Measurements from ENCODE around the gene IFITM2.
"Not testable (repeated sequence)": the region's sequence is repeated elsewhere in the genome, so short reads cannot be mapped to it uniquely, and the experiment has no call there.

IFITM2 gene

DNA sequence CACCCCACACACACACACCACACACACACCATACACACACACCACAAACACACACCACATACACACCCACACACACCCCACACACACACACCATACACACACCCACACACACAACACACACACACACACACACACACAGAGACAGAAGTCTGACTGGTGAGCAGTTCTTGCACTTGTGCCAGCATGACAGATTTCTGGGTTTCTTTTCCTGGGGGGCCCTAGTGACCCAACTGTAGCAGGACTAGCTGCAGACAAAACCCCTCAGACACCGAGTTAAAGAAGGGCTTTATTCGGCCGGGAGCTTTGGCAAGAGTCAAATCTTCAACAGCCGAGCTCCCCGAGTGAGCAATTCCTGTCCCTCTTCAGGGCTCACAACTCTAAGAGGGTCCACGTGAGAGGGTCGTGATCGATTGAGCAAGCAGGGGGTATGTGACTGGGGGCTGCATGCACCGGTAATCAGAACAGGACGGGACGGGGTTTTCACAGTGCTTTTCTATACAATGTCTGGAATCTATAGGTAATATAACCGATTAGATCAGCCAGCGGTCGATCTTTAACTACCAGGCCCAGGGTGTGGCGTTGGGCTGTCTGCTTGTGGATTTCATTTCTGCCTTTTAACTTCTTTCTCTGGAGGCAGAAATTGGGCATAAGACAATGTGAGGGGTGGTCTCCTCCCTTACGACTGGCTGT, 42.6 kb downstream of the IFITM2 start:
- not testable (repeated sequence) for DNase-seq

DNA sequence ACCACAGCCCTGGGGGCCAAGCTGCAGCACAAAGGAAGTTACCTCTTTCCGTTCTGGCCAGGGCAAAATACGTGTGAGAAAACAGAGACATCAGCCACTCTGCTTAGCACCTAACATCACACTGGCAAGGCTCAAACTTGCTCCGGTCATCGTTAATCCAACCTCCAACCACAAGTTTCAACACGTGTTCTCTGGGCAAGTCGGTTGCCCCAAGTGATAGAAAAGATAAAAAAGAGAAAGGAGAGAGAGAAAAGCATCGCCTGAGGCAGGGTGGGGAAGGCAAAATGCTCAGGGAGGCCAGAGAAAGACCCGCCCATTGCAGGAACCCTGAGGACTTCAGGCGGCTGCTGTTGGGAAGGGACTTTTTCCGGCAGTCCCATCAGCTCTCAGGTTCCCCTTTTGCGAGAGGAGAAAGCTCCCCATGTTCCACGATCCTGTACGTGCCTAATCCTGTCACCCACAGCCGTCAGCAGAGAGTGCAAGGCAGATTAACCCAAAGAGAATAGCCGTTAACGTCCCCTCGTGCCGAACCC, 43.2 kb downstream of the IFITM2 start:
- peak; percentile 57 to 62 for DNase-seq

DNA sequence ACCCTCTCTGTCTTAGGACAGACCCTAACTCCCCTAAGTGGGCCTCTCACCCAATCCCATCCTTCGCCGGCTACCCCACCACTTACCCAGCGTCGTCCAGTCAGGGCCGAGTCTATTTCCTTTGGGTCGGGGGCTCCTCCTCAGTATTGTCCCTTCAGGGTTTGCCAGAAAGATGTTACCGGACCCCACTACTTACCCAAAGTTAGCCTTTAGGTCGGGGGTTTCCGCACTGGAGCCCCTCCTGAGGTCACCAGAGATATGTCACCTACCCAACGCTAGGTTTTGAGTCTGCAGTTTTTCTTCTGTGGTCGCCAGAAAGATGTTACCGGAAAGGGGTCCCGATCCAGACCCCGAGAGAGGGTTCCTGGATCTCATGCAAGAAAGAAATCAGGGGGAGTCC, 43.8 kb downstream of the IFITM2 start:
- no peak for DNase-seq

DNA sequence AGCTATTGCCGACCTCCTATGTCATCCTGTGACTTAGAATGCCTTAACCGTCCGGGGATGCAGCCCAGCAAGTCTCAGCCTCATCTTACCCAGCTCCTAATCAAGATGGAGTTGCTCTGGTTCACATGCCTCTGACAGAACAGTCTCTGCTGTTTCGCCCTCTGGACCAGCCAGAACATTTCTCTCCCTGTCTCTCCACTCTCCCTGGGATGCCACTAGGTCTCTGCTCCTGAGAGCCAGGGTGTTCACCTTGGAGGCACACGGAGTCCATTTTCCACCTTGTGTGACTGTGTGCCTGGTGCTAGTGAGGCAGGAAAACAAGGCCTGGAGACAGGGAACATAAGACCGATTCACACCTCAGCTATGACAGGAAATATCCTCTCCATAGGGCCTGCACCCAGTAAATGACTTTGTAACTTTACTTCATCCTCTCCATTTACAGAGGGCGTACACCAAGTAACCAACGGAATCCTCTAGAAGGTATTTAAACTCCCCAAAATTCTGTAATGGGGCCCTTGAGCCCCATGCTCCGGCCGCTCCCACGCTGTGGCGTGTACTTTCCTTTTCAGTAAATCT, 44.9 kb downstream of the IFITM2 start:
- no peak for DNase-seq

DNA sequence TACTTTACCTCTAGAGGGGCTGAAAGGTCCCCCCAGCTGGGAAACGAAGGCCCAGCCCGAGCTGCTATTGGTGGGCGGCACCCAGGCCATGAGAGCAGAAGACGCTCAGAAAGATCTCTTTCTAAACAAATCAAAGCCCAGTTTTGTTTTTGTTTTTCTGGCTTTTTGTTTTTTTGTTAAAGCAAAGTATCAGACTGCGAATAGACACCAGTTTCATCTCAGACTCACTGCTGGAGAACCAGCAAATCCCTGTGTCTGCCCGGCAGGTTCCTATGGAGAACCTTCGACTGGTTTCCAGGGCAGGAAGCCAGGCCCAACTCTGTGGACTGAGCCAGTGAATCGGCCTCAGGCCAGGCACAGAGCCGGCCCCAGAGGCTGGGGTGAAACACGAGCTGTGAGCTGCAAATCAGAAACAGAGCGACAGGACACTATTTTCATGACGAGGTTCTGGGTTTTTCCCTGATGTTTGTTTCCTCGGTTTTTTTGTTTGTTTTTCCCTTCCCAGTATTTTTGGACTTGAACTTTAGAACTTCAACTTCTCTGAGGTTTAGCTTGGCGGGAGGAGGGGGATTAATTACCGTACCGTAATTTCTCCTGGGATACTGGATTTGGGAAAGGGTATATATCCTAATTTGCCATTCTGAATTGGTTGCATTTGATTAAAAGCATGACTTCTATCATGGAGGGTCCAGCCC, 45.7 kb downstream of the IFITM2 start:
- DNase-seq, result no peak

DNA sequence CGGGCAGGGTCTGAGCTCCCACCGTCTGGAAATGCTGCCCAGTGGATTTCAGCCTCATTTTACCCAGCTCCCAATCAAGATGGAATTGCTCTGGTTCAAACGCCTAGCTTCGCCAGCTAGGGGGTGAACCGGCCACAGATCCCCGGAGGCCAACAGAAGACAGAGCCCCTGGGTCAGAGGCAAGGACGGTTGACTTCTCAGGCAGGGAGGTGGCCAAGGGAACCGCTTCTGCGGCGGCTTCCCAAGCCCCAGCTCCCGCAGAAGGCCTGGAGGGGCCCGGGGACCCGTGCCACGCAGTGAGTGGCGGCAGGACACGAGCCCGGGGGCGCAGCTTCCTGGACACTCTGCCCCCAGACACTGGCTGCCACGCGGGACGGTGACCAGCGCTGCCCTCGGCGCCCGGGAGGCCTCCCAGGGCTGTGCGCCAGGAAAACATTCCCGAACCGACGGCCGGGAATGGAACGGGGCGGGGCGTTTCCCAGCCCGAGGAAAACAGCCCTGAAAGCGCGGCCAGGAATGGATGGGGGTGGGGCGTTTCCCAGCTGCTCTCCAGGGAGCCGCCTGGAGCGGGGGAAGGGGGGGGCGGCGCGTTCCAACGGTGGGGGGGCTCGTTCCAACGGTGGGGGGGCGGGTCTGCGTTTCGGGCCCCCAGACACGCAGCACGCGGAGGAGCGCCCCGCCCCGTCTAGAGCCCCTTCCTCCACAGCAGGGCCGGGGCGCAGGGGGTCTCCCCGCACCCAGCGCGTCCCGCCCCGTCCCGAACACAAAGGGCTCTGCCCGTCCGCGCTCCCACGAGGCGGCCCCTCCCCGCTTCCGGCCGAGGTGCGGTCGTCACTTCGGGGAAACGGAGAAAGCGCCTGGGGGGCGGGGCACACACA, 48.2 kb downstream of the IFITM2 start:
- peak in 1 of 2 experiments; percentile 9 for DNase-seq

DNA sequence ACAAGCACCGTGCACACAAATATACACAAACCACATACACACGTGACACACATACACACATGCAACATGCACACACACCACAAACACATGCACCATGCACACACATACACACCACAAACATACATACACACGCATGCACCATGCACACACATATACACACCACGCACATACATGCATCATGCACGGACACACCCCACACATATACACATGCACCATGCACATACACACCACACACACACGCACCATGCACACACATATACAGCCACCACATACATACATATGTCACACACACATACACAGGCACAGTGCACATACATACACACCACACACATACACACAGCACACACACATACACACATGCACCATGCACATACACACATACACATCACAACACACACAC, 49.0 kb downstream of the IFITM2 start:
- no peak for DNase-seq

DNA sequence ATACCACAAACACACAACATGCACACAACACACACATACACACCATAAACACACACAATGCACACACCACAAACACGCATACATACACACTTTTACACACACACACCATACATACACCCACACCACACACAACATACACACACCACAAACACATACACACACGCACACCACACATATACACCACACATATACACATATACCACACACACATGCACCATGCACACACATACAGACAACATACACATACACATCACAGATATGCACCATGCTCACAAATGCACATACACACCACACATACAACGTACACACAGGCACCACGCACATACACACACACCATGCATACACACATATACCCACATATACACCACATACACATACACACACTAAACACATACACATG, 50.0 kb downstream of the IFITM2 start:
- no peak for DNase-seq

DNA sequence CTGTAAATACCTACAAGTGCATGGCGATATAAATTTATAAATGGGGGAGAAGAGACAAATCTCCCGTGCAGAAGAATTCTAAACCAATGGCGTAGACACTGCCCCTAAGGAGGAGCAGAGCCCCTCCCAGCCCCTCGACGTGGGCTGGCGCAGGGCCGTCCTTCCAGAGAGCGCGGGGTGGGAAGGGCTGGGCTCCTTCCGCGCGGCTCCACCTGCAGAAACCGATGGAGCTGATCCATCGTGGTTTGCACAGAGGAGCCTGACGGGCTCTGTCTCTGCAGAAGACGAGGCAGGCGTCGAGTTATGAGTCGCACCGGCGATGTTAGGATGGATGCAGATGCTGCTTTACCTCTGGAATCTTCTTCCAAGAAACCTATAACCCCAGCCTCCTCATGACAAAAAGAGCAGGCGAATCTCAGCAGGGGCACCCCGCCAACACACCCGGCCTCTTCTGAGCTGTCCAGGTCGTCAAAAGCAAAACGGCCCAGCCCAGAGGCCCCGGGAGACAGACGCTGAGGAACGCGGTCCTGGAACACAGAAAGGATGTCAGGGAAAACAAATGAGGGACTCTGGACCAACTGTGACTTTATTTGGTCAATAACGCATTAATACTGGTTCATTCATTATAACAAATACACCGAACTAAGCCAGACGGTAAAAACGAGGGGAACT, 50.6 kb downstream of the IFITM2 start:
- DNase-seq, result no peak

Measured in AML-193 (cell line).